Kidney (tissue), 14 donors: ENCODE data around the gene PYDC1. TPM values are rescaled to one million over a fixed set of nuclear protein-coding genes. Genes with fewer than 3 reads are reported as not detected.
"Not testable (repeated sequence)": the region's sequence is repeated elsewhere in the genome, so short reads cannot be mapped to it uniquely, and the experiment has no call there.

Experiments used
- DNase-seq, 5 donors: peaks; one replicate each; pipeline ENCODE4 v3.0.0-alpha.2; 2013 to 2020
- FAIRE-seq: peaks from 2 replicates; lab custom pipeline; 2012; peaks lifted over from hg19 to GRCh38; lab: Jason Lieb, UNC
- H3K27ac ChIP-seq, 2 donors: one replicate each; pipeline ENCODE4 v1.7.0; 2013; ENCODE audit warnings: low read depth in 2 of 2, low read length in 2 of 2, inconsistent platforms in 1 of 2
- H3K27me3 ChIP-seq: one replicate; pipeline ENCODE4 v1.7.1; 2013; ENCODE audit warnings: low read length, inconsistent platforms; ENCODE audit not compliant: control insufficient read depth, insufficient read depth
- H3K36me3 ChIP-seq, 3 donors: one replicate each; pipeline versions ENCODE4 v1.7.0 to v1.7.1; 2013; ENCODE audit warnings: low read length in 3 of 3, control low read depth in 1 of 3, inconsistent platforms in 1 of 3; ENCODE audit not compliant: insufficient read depth in 3 of 3, control insufficient read depth in 2 of 3
- H3K4me1 ChIP-seq, 3 donors: one replicate each; pipeline versions ENCODE4 v1.7.0 to v1.7.1; 2013; ENCODE audit warnings: low read length in 3 of 3, inconsistent platforms in 1 of 3, low read depth in 1 of 3; ENCODE audit not compliant: control insufficient read depth in 2 of 3, insufficient read depth in 2 of 3
- H3K4me3 ChIP-seq, 3 donors: one replicate each; pipeline versions ENCODE4 v1.7.0 to v1.8.1; 2013; ENCODE audit warnings: low read length in 3 of 3, control low read depth in 1 of 3, inconsistent platforms in 1 of 3
- H3K9ac ChIP-seq, 3 donors: one replicate each; pipeline versions ENCODE4 v1.7.0 to v1.7.1; 2013; ENCODE audit warnings: low read length in 3 of 3, control low read depth in 1 of 3, inconsistent platforms in 1 of 3
- H3K9me3 ChIP-seq, 3 donors: one replicate each; pipeline versions ENCODE4 v1.7.0 to v1.7.1; 2013; ENCODE audit warnings: low read length in 3 of 3, control low read depth in 1 of 3, inconsistent platforms in 1 of 3; ENCODE audit not compliant: control insufficient read depth in 2 of 3, insufficient read depth in 1 of 3
- CTCF ChIP-seq: IDR thresholded peaks from 3 replicates; pipeline ENCODE4 v1.5.1; 2012; ENCODE audit warnings: mild to moderate bottlenecking, moderate library complexity, borderline replicate concordance; ENCODE audit not compliant: insufficient read depth; ENCODE audit errors: extremely low read depth
- intact Hi-C: fragments of 100-400 bp; cut with DNase I; formaldehyde crosslinking; loops from one replicate; pipeline ENCODE4 v1.11.1; 2022
- polyA plus RNA-seq: library from polyadenylated mRNA; stranded (reverse); fragments of 350-450 nt; fragmentation: Illumina TruSeq; extraction: RNeasy Lipid Tissue Mini Kit (QIAGEN cat#74804); gene quantifications from one replicate; pipeline ENCODE4 v1.2.3, GENCODE V29; 2014; ENCODE audit warnings: low read depth, low replicate concordance; ENCODE audit not compliant: insufficient read depth
- total RNA-seq: library from RNA; stranded (reverse); fragmentation: NEBNext Ultra II Directional; extraction: Animal tissue kit (Norgen Biotek cat#: 25700); gene quantifications from one replicate; pipeline ENCODE4 v1.2.1, GENCODE V29; 2021
- donor health status: control.
- donor health status: control.
- donor health status: control.
- donor health status: control.
- donor health status: control.
- donor health status: DM: yes; HTN: yes; CAD: no.
- donor health status: Normal renal cell carcinoma (clear cell type).

PYDC1 gene
- total and polyA plus RNA-seq, 2 donors from 2014 or later, result not detected

- TF ChIP-seq CTCF, result no peak
- H3K4me3 ChIP-seq, result peak overlapping the region; percentile 58 to 66 (median 64)
- H3K27ac ChIP-seq, result no peak overlapping the region
- H3K4me1 ChIP-seq, result peaks cover 0 to 12% (median 0%) of the 10 kb centered on the region in 3 donors
- H3K36me3 ChIP-seq, result no peaks in the 10 kb centered on the region
- no peaks in the 10 kb centered on the region for H3K27me3 ChIP-seq
- FAIRE-seq (no peak), DNase-seq (peak in 4 of 5 donors; percentile 39 to 75 (median 52))
- intact Hi-C loops, result no loop called here
- peak overlapping the region in 1 of 3 donors; percentile 55 for H3K9ac ChIP-seq
- no peaks in the 10 kb centered on the region for H3K9me3 ChIP-seq
Measured at GRCh38 chr16:31201582-31202413, 15.1 kb downstream of the PYDC1 start.

- no peaks in the 10 kb centered on the region for H3K27me3 ChIP-seq
- peaks cover 0 to 2% (median 2%) of the 10 kb centered on the region in 3 donors for H3K36me3 ChIP-seq
- peaks cover 0 to 12% (median 0%) of the 10 kb centered on the region in 3 donors for H3K4me1 ChIP-seq
- no peak overlapping the region for H3K9ac ChIP-seq
- H3K27ac ChIP-seq, result no peak overlapping the region
- TF ChIP-seq CTCF, result no peak
- FAIRE-seq (no peak), DNase-seq (no peak)
- intact Hi-C loops, result no loop called here
- H3K9me3 ChIP-seq, result no peaks in the 10 kb centered on the region
- H3K4me3 ChIP-seq, result peak overlapping the region in 1 of 3 donors; percentile 64
Measured at GRCh38 chr16:31200821-31201568, 15.9 kb downstream of the PYDC1 start.

- H3K4me1 ChIP-seq, result peaks cover 0 to 12% (median 0%) of the 10 kb centered on the region in 3 donors
- intact Hi-C loops, DNase-seq, H3K27me3 ChIP-seq, H3K27ac ChIP-seq, H3K4me3 ChIP-seq, H3K9ac ChIP-seq, H3K36me3 ChIP-seq, H3K9me3 ChIP-seq, FAIRE-seq: not testable (repeated sequence)
Measured at GRCh38 chr16:31200111-31200510, 16.8 kb downstream of the PYDC1 start.
